SK-N-SH (cell line): ENCODE data around the gene MAPK14. TPM values are rescaled to one million over a fixed set of nuclear protein-coding genes. Genes with fewer than 3 reads are reported as not detected.

Experiments
- CTCF ChIA-PET: fragments of 300-600, 350-600 bp; formaldehyde crosslinking; extraction: SDS; loops from one replicate; lab custom pipeline; 2021; lab: Yijun Ruan, JAX
- POLR2A ChIA-PET: fragments of 350-600 bp; sonication (Branson Sonifier 250); formaldehyde crosslinking; extraction: SDS; loops from one replicate; lab custom pipeline; 2020; ENCODE audit warnings: antibody characterized with exemption, inconsistent platforms; lab: Yijun Ruan, JAX
- DNase-seq: peaks from one replicate; pipeline ENCODE4 v3.0.0; 2012
- H2AFZ ChIP-seq: fragments of 200-600 bp; sonication (generic); 2 replicates; pipeline ENCODE4 v1.8.1; 2016; ENCODE audit warnings: antibody characterized with exemption, mild to moderate bottlenecking, low read depth
- H3F3A ChIP-seq: fragments of 200-600 bp; sonication (generic); replicated peaks from 2 replicates; pipeline ENCODE3; 2016; ENCODE audit warnings: antibody characterized with exemption, mild to moderate bottlenecking; ENCODE audit not compliant: insufficient read depth
- H3K27ac ChIP-seq, 2 experiments: fragments of 200-500 bp in 1 of 2; fragments of 200-600 bp in 1 of 2; sonication (Bioruptor generic) in 1 of 2; sonication (generic), shearing (Covaris generic) in 1 of 2; 2 replicates each; pipeline versions ENCODE4 v1.5.1 to v1.6.1; 2014 to 2016; ENCODE audit warnings: low read depth in 2 of 2, inconsistent platforms in 1 of 2, low read length in 1 of 2, mild to moderate bottlenecking in 1 of 2, mixed read lengths in 1 of 2
- H3K27me3 ChIP-seq: fragments of 200-600 bp; sonication (generic), shearing (Covaris generic); 2 replicates; pipeline ENCODE4 v1.6.1; 2016; ENCODE audit warnings: mixed run types; ENCODE audit not compliant: insufficient read depth
- H3K36me3 ChIP-seq, 2 experiments: fragments of 200-500 bp in 1 of 2; fragments of 200-600 bp in 1 of 2; sonication (Bioruptor generic) in 1 of 2; sonication (generic) in 1 of 2; replicated peaks in 1 of 2; 2 replicates each; pipeline versions ENCODE3 to v1.5.1; 2014 to 2016; ENCODE audit warnings: low read length in 1 of 2, mild to moderate bottlenecking in 1 of 2; ENCODE audit not compliant: insufficient read depth in 2 of 2, control insufficient read depth in 1 of 2
- H3K4me1 ChIP-seq, 2 experiments: fragments of 200-500 bp in 1 of 2; fragments of 200-600 bp in 1 of 2; sonication (Bioruptor generic) in 1 of 2; sonication (generic), shearing (Covaris generic) in 1 of 2; 2 replicates each; pipeline versions ENCODE4 v1.5.1 to v1.6.1; 2014 to 2016; ENCODE audit warnings: low read depth in 1 of 2, low read length in 1 of 2, mixed run types in 1 of 2; ENCODE audit not compliant: insufficient read depth in 2 of 2, control insufficient read depth in 1 of 2
- H3K4me2 ChIP-seq: fragments of 200-600 bp; sonication (generic), shearing (Covaris generic); 2 replicates; pipeline ENCODE4 v1.6.1; 2017; ENCODE audit warnings: mixed run types
- H3K4me3 ChIP-seq, 2 experiments: fragments of 200-500 bp in 1 of 2; fragments of 200-600 bp in 1 of 2; sonication (Bioruptor generic) in 1 of 2; sonication (generic), shearing (Covaris generic) in 1 of 2; 2 replicates each; pipeline versions ENCODE4 v1.5.1 to v1.8.1; 2014 to 2016; ENCODE audit warnings: low read depth in 2 of 2, inconsistent platforms in 1 of 2, low read length in 1 of 2, mild to moderate bottlenecking in 1 of 2, mixed read lengths in 1 of 2, moderate library complexity in 1 of 2
- H3K79me2 ChIP-seq: fragments of 200-600 bp; sonication (generic); 2 replicates; pipeline ENCODE4 v1.8.1; 2017; ENCODE audit warnings: mild to moderate bottlenecking; ENCODE audit not compliant: insufficient read depth
- H3K9ac ChIP-seq: fragments of 200-600 bp; sonication (generic); 2 replicates; pipeline ENCODE4 v1.6.1; 2017; ENCODE audit warnings: mixed run types
- H3K9me2 ChIP-seq: fragments of 200-600 bp; sonication (generic); 2 replicates; pipeline ENCODE4 v1.6.1; 2017; ENCODE audit warnings: mixed run types
- H3K9me3 ChIP-seq: fragments of 200-600 bp; sonication (generic); 2 replicates; pipeline ENCODE4 v1.6.1; 2017; ENCODE audit warnings: mixed run types, mild to moderate bottlenecking, moderate library complexity
- H4K20me1 ChIP-seq: fragments of 200-600 bp; sonication (generic); 2 replicates; pipeline ENCODE4 v1.6.1; 2017; ENCODE audit warnings: mild to moderate bottlenecking, mixed run types; ENCODE audit not compliant: insufficient read depth
- CHD2 ChIP-seq: fragments of 150-350 bp; IDR thresholded peaks from 2 replicates; pipeline ENCODE4 v1.6.1; 2018; ENCODE audit warnings: low read length; ENCODE audit not compliant: partially characterized antibody
- EZH2phosphoT487 ChIP-seq: fragments of 200-600 bp; sonication (generic); IDR thresholded peaks from 2 replicates; pipeline ENCODE4 v1.6.1; 2017; ENCODE audit warnings: low read depth, mixed run types, mild to moderate bottlenecking, antibody characterized with exemption, moderate library complexity, borderline replicate concordance
- FOSL2 ChIP-seq: IDR thresholded peaks from 2 replicates; pipeline ENCODE4 v1.4.0; 2012; ENCODE audit warnings: low read depth, mild to moderate bottlenecking, moderate library complexity, borderline replicate concordance
- GABPA ChIP-seq: IDR thresholded peaks from 2 replicates; pipeline ENCODE4 v1.4.0; 2012; ENCODE audit warnings: low read depth, mild to moderate bottlenecking
- NFIC ChIP-seq: IDR thresholded peaks from 2 replicates; pipeline ENCODE4 v1.4.0; 2012; ENCODE audit warnings: borderline replicate concordance
- RXRA ChIP-seq: IDR thresholded peaks from 2 replicates; pipeline ENCODE4 v1.4.0; 2012; ENCODE audit warnings: low read depth, mild to moderate bottlenecking, borderline replicate concordance
- SIN3A ChIP-seq: IDR thresholded peaks from 2 replicates; pipeline ENCODE4 v1.6.1; 2012; ENCODE audit warnings: low read depth, mild to moderate bottlenecking, low read length, moderate library complexity, borderline replicate concordance
- TAF1 ChIP-seq: IDR thresholded peaks from 2 replicates; pipeline ENCODE4 v1.6.1; 2012; ENCODE audit warnings: low read depth, mild to moderate bottlenecking, low read length, moderate library complexity, borderline replicate concordance
- TCF12 ChIP-seq: IDR thresholded peaks from 2 replicates; pipeline ENCODE4 v1.4.0; 2012
- YY1 ChIP-seq: IDR thresholded peaks from 2 replicates; pipeline ENCODE4 v1.4.0; 2012; ENCODE audit warnings: low read depth, mild to moderate bottlenecking
- WGBS: methylation state at CpG from one replicate; pipeline ENCODE4 v1.1.6; 2017; ENCODE audit warnings: low lambda C conversion rate; 5-methylcytosine and 5-hydroxymethylcytosine counted together
- polyA plus RNA-seq, 3 experiments: library from polyadenylated mRNA; depleted of rRNA; stranded (reverse); fragments of >200 nt; gene quantifications; 2 replicates each; pipeline ENCODE4 v1.2.3, GENCODE V29; 2012
- TF ChIP-seq, protein P1 (sequence below): fragments of 150-350 bp; IDR thresholded peaks from 2 replicates; pipeline ENCODE4 v1.6.1; 2016; ENCODE audit warnings: mild to moderate bottlenecking, low read depth, low read length
- TF ChIP-seq, protein P2 (sequence below): IDR thresholded peaks from 2 replicates; pipeline ENCODE4 v1.4.0; 2012; ENCODE audit warnings: low read depth, borderline replicate concordance

The MAPK14 gene
- polyA plus RNA-seq, 1 of the 3 experiments (the other 2 are of a cell fraction) = 19.8 TPM

DNA sequence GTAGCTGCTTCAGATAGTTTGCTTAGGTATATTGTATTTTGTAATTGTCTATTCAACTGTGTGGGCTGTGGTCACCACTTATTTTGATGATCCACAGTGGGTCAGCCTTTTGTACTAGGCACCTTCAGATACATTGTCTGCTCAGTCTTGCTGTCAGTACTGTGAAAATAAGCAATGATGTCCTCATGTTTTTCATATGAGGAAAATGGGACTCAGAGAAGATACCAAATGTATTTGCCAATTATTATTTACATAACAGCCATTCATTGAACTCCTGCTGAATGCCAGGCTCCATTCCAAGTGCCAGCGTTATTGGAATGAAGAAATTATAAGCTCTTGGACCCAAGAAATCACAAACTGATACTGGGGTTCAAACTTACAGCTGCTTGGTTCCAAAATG is 28.6 kb downstream of the MAPK14 start:
- no peak overlapping the region for H2AFZ ChIP-seq
- H3K27ac ChIP-seq = no peak overlapping the region
- no peak overlapping the region for H3K4me3 ChIP-seq
- 90% methylated on average over 1 of the region's 1 CpG for WGBS
- H3K9me2 ChIP-seq = no peaks in the 10 kb centered on the region
- no peak overlapping the region for H3K9ac ChIP-seq
- H3K4me1 ChIP-seq = peaks cover 16 to 34% of the 10 kb centered on the region in 2 experiments; a peak in 3 of 4 replicates
- H3K36me3 ChIP-seq = peaks cover 14 to 24% of the 10 kb centered on the region in 2 experiments
- no peak for TF ChIP-seq EZH2phosphoT487
- TF ChIP-seq TAF1 = no peak
- TF ChIP-seq CHD2 = no peak
- no peak for TF ChIP-seq SIN3A
- TF ChIP-seq RXRA = no peak
- H3K4me2 ChIP-seq = no peak overlapping the region
- DNase-seq = no peak
- peaks cover 66% of the 10 kb centered on the region for H3K79me2 ChIP-seq
- no peaks in the 10 kb centered on the region for H3F3A ChIP-seq
- ChIA-PET POLR2A (no interaction called here), CTCF (interaction anchor here (0.9 to 6.3 kb wide), 3 partner anchors 9 to 40 kb away, joined by 3 to 29 read pairs (median 4); no protein-coding TSS in a partner anchor)
- H3K27me3 ChIP-seq = no peaks in the 10 kb centered on the region
- H3K9me3 ChIP-seq = no peaks in the 10 kb centered on the region
- H4K20me1 ChIP-seq = peaks cover 7% of the 10 kb centered on the region

DNA sequence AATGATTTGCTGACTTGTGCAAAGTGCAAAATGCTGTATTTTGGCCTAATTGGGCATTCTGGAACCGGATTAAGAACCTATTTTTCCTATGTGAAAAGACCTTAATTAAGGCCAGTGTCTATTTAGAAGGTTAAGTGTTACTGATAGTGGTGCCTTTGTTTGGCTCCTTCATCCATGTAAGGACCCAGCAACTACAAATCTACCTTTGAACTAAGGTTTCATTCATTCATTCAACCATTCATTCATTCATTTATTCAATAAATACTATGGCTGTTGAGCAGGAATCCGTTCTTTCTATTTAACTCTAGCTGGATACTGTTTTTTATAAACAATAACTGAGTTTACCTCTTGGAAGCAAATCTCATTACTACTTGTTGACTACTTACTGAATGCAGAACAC is 33.6 kb downstream of the MAPK14 start:
- H3K4me1 ChIP-seq = peaks cover 9 to 11% of the 10 kb centered on the region in 2 experiments; a peak in 3 of 4 replicates
- POLR2A ChIA-PET = no interaction called here
- 51% methylated on average over 2 of the region's 2 CpGs for WGBS
- H2AFZ ChIP-seq = no peak overlapping the region
- no peaks in the 10 kb centered on the region for H3F3A ChIP-seq
- H4K20me1 ChIP-seq = peaks cover 26% of the 10 kb centered on the region; the same call in 1 of the 2 replicates
- H3K27ac ChIP-seq = no peak overlapping the region
- TF ChIP-seq, protein P1, sequence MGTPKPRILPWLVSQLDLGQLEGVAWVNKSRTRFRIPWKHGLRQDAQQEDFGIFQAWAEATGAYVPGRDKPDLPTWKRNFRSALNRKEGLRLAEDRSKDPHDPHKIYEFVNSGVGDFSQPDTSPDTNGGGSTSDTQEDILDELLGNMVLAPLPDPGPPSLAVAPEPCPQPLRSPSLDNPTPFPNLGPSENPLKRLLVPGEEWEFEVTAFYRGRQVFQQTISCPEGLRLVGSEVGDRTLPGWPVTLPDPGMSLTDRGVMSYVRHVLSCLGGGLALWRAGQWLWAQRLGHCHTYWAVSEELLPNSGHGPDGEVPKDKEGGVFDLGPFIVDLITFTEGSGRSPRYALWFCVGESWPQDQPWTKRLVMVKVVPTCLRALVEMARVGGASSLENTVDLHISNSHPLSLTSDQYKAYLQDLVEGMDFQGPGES = no peak
- TF ChIP-seq GABPA = no peak
- no peak for TF ChIP-seq TCF12
- TF ChIP-seq SIN3A = no peak
- CTCF ChIA-PET = interaction anchor here (1.3 to 1.7 kb wide), 2 partner anchors 34 kb away, joined by 8 to 9 read pairs; partner anchors contain the start of gene MAPK14
- no peak overlapping the region for H3K4me2 ChIP-seq
- no peak overlapping the region for H3K9ac ChIP-seq
- H3K4me3 ChIP-seq = no peak overlapping the region
- H3K9me3 ChIP-seq = no peaks in the 10 kb centered on the region
- no peaks in the 10 kb centered on the region for H3K27me3 ChIP-seq
- H3K36me3 ChIP-seq = peaks cover 12 to 18% of the 10 kb centered on the region in 2 experiments
- no peaks in the 10 kb centered on the region for H3K9me2 ChIP-seq
- peaks cover 71% of the 10 kb centered on the region for H3K79me2 ChIP-seq
- no peak for DNase-seq

DNA sequence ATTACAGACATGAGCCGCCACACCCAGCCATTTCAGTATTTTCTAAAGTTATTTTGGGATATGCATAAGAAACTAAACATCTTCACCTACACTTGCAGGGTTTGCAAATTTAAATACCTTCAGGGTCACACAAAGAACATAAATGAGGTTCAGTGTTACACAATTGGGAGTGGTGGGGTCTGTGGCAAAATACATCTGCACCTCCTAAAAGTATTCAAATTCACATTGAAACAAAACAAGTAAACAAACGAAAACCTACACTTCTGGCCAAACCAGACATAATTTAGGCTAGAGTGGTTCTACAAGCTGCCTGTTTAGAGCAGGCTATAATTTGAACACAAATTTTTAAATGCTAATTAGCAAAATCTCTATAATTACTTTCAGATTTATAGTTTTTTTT is 34.6 kb downstream of the MAPK14 start:
- POLR2A ChIA-PET = no interaction called here
- Histone ChIP-seq H3K27me3 (no peaks in the 10 kb centered on the region), H3K79me2 (peaks cover 69% of the 10 kb centered on the region), H3K36me3 (peaks cover 9 to 18% of the 10 kb centered on the region in 2 experiments), H4K20me1 (peaks cover 36% of the 10 kb centered on the region), H3K9me2 (no peaks in the 10 kb centered on the region), H3K4me3 (no peak overlapping the region), H3K9me3 (no peaks in the 10 kb centered on the region), H3K9ac (no peak overlapping the region), H3K27ac (no peak overlapping the region), H3K4me1 (peaks cover 9 to 19% of the 10 kb centered on the region in 2 experiments; a peak in 3 of 4 replicates), H2AFZ (no peak overlapping the region), H3K4me2 (no peak overlapping the region), H3F3A (peaks cover 4% of the 10 kb centered on the region)
- WGBS = 90% methylated on average over 2 of the region's 2 CpGs
- no peak for DNase-seq
- CTCF ChIA-PET = interaction anchor here (1.3 to 1.7 kb wide), 2 partner anchors 33 to 35 kb away, joined by 8 to 9 read pairs; partner anchors contain the start of gene MAPK14
- TF ChIP-seq TCF12 (no peak), NFIC (no peak), FOSL2 (no peak), YY1 (no peak)
- TF ChIP-seq, protein P2, sequence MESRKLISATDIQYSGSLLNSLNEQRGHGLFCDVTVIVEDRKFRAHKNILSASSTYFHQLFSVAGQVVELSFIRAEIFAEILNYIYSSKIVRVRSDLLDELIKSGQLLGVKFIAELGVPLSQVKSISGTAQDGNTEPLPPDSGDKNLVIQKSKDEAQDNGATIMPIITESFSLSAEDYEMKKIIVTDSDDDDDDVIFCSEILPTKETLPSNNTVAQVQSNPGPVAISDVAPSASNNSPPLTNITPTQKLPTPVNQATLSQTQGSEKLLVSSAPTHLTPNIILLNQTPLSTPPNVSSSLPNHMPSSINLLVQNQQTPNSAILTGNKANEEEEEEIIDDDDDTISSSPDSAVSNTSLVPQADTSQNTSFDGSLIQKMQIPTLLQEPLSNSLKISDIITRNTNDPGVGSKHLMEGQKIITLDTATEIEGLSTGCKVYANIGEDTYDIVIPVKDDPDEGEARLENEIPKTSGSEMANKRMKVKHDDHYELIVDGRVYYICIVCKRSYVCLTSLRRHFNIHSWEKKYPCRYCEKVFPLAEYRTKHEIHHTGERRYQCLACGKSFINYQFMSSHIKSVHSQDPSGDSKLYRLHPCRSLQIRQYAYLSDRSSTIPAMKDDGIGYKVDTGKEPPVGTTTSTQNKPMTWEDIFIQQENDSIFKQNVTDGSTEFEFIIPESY = no peak
